Neutrophil (primary cell): ENCODE data around the gene RNASE2.
"Not testable (repeated sequence)": the region's sequence is repeated elsewhere in the genome, so short reads cannot be mapped to it uniquely, and the experiment has no call there.

Experiments used
- H3K27ac ChIP-seq: fragments of 200-600 bp; sonication (generic); 2 replicates; pipeline ENCODE4 v1.5.1; 2016; ENCODE audit warnings: mild to moderate bottlenecking, moderate library complexity
- H3K27me3 ChIP-seq: fragments of 200-600 bp; sonication (generic); 2 replicates; pipeline ENCODE4 v1.6.0; 2016; ENCODE audit warnings: mild to moderate bottlenecking
- H3K36me3 ChIP-seq: fragments of 200-600 bp; sonication (generic); 2 replicates; pipeline ENCODE4 v1.5.1; 2017
- H3K4me1 ChIP-seq, 2 experiments: fragments of 200-600 bp in 1 of 2; sonication (generic) in 1 of 2; 1 replicate in 1 of 2; 2 replicates in 1 of 2; pipeline versions ENCODE4 v1.5.1 to v1.6.1; 2013 to 2016; ENCODE audit warnings: low read depth in 1 of 2, low read length in 1 of 2, mild to moderate bottlenecking in 1 of 2, moderate library complexity in 1 of 2; ENCODE audit not compliant: control insufficient read depth in 1 of 2, insufficient read depth in 1 of 2
- H3K4me3 ChIP-seq, 2 experiments: fragments of 200-600 bp in 1 of 2; sonication (generic) in 1 of 2; 1 replicate in 1 of 2; 2 replicates in 1 of 2; pipeline ENCODE4 v1.5.1; 2013 to 2016; ENCODE audit warnings: low read depth in 1 of 2, low read length in 1 of 2, mild to moderate bottlenecking in 1 of 2, moderate library complexity in 1 of 2
- H3K9me3 ChIP-seq: fragments of 200-600 bp; sonication (generic); 2 replicates; pipeline ENCODE4 v1.5.1; 2016
- CTCF ChIP-seq: fragments of 200-600 bp; sonication (generic); IDR thresholded peaks from 2 replicates; pipeline ENCODE4 v1.5.1; 2016; ENCODE audit warnings: antibody characterized with exemption

RNASE2 gene

DNA sequence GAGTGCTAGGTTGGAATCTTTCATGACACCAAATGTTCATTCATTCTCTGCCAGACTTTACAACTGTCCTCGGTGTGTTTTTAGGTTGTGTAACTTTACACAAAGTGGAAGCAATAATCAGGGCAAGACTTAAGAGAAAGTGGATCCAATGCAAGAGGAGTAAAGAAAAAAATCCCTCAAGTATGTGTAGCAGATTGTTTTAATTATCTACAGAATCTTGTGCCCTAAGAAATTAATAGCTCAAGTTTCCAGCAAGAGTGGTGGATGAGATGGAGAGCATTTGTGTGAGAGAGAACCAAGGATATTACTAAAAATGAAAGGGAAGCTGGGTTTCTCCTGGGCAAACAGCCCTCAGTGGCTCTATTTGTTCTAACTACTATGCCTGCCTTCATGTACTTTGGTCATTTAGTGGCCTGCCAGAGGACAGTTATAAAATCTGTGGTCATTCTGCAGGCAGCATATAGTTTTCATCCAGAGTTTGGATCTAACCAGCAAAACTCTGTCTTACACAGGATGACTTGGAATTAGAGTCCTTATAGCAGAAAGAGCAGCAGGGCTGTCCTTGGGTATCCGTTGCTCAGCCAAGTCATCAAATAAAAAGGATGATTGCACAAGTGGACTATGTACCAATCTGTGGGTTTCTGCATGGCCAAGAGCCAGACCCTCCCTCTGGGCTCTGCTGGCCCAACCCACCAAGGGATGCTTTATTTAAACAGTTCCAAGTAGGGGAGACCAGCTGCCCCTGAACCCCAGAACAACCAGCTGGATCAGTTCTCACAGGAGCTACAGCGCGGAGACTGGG lies at the start of gene RNASE2:
RNASE2 (plus strand) TSS at position 752 of the 802 bp plus-strand sequence. CDS start 285 bp downstream, outside the sequence.
- H3K36me3 ChIP-seq, H3K9me3 ChIP-seq, H3K27me3 ChIP-seq: not testable (repeated sequence)
- peak within 1 kb of the TSS; percentile 77 for H3K27ac ChIP-seq
- H3K4me1 ChIP-seq, result peaks cover 53 to 57% of the 10 kb centered on the region in 2 experiments
- peak within 1 kb of the TSS; percentile 25 to 35 for H3K4me3 ChIP-seq

- peak overlapping the region; percentile 71 for H3K27ac ChIP-seq
- H3K4me3 ChIP-seq, result no peak overlapping the region
- no peaks in the 10 kb centered on the region for H3K9me3 ChIP-seq
- TF ChIP-seq CTCF, result no peak
- no peaks in the 10 kb centered on the region for H3K36me3 ChIP-seq
- H3K4me1 ChIP-seq, result peaks cover 24% of the 10 kb centered on the region in 2 experiments
- H3K27me3 ChIP-seq, result no peaks in the 10 kb centered on the region
Observed at GRCh38 chr14:20905676-20906075, 49.6 kb upstream of the RNASE2 start.

DNA sequence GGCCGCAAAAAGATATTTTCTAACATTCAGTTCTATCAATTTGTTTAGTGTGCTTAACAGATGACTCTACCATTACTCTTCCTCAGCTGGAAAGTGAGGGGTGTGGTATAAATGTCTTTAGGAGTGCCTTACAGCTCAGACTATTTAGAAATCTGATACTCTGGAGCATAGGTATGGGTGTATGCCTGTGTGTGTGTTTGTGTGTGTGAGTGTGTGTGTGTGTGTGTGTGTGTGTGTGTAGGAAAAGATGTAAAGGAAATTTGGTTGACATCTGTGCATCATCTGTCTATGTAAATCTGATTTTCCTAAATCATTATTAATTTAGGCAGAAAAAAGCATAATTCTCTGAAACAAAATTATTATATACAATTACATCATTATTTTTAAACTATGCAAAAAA lies 48.1 kb upstream of the RNASE2 start:
- H3K27ac ChIP-seq, result no peak overlapping the region
- H3K4me1 ChIP-seq, result peaks cover 24% of the 10 kb centered on the region in 2 experiments
- H3K9me3 ChIP-seq, result no peaks in the 10 kb centered on the region
- no peaks in the 10 kb centered on the region for H3K36me3 ChIP-seq
- no peak for TF ChIP-seq CTCF
- no peaks in the 10 kb centered on the region for H3K27me3 ChIP-seq
- H3K4me3 ChIP-seq, result no peak overlapping the region

DNA sequence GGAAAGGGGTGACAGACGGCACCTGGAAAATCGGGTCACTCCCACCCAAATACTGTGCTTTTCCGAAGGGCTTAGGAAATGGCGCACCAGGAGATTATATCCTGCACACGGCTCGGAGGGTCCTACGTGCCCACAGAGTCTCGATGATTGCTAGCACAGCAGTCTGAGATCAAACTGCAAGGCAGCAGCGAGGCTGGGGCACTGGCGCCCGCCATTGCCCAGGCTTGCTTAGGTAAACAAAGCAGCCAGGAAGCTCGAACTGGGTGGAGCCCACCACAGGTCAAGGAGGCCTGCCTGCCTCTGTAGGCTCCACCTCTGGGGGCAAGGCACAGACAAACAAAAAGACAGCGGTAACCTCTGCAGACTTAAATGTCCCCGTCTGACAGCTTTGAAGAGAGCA lies 44.5 kb upstream of the RNASE2 start:
- H3K9me3 ChIP-seq, H3K27me3 ChIP-seq, H3K4me3 ChIP-seq, H3K27ac ChIP-seq, H3K36me3 ChIP-seq, H3K4me1 ChIP-seq: not testable (repeated sequence)

GRCh38 chr14:20919038-20919756 lies 36.1 kb upstream of the RNASE2 start:
- H3K27me3 ChIP-seq, H3K36me3 ChIP-seq, H3K9me3 ChIP-seq: not testable (repeated sequence)
- Histone ChIP-seq H3K4me1 (peaks cover 28 to 32% of the 10 kb centered on the region in 2 experiments), H3K4me3 (peak overlapping the region in 1 of 2 experiments; percentile 17), H3K27ac (peak overlapping the region; percentile 59)

DNA sequence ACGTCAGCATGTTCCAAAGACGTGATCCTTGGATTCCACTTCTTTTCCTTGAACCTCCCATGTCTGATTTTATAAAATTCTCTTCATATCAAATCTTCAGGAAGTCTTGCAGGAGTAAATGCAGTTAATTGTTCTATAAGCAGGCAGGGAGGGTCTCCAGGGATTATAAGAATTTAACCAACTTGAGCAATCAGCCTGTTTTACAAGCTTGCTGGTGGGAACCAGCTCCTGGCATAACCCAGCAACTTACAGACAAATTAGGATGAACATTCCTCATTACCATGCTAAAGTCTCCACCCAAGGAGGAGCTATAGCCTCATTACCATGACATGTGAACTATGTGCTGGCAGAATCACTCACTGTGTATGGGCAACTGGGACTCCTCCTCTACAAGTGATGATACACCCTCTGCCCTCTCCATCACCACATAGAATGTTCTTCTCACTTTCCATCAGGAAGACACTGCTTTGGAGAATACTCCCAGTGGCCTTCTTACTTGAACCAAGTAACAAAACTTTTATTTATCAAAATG lies 31.5 kb upstream of the RNASE2 start:
- not testable (repeated sequence) for H3K27me3 ChIP-seq, H3K9me3 ChIP-seq, H3K4me1 ChIP-seq, H3K4me3 ChIP-seq, H3K27ac ChIP-seq, H3K36me3 ChIP-seq

- TF ChIP-seq CTCF, result peak; percentile 38
- Histone ChIP-seq H3K27ac (no peak overlapping the region), H3K4me1 (peaks cover 0 to 4% of the 10 kb centered on the region in 2 experiments), H3K27me3 (no peaks in the 10 kb centered on the region), H3K9me3 (no peaks in the 10 kb centered on the region), H3K4me3 (no peak overlapping the region), H3K36me3 (no peaks in the 10 kb centered on the region)
Observed at GRCh38 chr14:20934148-20934762, 21.0 kb upstream of the RNASE2 start.
